A549 treated with ZK216348 at 1 μM for 4 hours (cell line): ENCODE measurements around the gene PCDHB6. TPM values are rescaled to one million over a fixed set of nuclear protein-coding genes. Genes with fewer than 3 reads are reported as not detected.

Experiments
- total RNA-seq: library from RNA; stranded (reverse); fragments of 200-300 nt; extraction: Qiagen RNA extraction; gene quantifications from 5 replicates; pipeline ENCODE4 v1.2.3, GENCODE V29; 2022; ENCODE audit warnings: low read depth

PCDHB6 gene
- 0.62 to 1.1 TPM (median 0.85 TPM) in 5 replicates for total RNA-seq

DNA sequence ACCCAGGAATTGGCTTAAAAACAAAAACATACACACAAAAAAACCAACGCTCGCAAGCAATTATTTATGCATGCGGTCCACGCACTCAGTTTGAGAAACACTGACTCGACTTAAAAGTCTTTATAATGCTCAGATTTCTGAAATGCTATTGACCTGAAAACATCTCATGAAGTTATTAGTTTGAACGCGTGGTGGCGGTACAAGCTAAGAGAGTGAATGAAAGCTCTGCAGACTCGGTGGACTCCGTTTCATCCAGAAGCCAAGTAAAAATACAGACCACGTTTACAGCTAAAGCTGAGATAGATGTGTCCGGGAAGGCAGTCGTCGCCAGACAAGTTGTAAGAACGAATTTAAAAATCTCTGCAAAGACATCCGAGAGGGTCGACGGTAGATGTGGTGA is at the start of gene PCDHB6:
Gene PCDHB6, plus strand, starts transcription at position 246 of the 400 bp plus-strand sequence. CDS start 201 bp downstream, outside the sequence.

DNA sequence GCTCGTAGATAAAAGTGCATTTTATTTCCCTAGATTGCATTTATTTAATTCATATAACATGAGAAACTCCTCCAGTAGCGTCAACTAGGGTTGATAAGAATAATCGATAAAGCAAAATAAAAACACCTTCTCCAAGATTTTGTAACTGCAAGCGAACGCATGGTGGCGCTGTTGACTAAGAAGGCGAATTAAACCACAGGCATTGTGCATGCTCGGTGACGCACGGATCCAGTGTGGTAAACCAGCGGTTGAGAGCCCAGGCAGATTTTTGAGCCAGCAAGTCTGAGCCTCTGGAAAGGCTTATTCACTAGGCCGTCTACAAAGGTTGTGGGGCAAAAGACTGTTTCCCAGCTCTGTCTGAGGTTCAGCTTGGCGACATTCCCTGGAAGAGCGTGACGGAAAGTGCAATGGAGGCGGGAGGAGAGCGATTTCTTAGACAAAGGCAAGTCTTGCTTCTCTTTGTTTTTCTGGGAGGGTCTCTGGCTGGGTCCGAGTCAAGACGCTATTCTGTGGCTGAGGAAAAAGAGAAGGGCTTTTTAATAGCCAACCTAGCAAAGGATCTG is 49.5 kb upstream of the PCDHB6 start, which contains the start of gene PCDHB3:
Gene PCDHB3, plus strand, starts transcription at position 231 of the 563 bp plus-strand sequence. Its CDS starts 177 bp downstream, at position 408.

DNA sequence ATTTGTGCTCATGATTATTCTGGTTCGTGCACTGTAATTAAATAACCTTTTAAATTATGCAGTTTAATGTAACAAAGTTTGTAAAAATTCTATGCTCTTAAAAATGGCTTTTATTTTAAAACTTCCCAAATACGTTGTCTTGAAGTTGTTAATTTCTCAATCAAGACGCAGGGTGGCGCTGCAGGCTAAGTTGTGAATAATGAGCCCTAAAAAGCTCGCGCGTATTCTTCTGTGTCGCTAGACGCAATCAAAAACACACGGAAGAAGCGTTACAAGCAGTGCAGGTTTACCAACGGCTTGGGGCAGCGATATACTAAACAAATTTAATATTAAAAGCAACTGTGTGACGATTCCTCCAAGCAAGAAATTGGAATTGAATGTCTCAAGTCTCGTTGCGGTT is 28.3 kb upstream of the PCDHB6 start, which contains the start of gene PCDHB4:
Gene PCDHB4, plus strand, starts transcription at position 256 of the 400 bp plus-strand sequence. CDS start 181 bp downstream, outside the sequence.

DNA sequence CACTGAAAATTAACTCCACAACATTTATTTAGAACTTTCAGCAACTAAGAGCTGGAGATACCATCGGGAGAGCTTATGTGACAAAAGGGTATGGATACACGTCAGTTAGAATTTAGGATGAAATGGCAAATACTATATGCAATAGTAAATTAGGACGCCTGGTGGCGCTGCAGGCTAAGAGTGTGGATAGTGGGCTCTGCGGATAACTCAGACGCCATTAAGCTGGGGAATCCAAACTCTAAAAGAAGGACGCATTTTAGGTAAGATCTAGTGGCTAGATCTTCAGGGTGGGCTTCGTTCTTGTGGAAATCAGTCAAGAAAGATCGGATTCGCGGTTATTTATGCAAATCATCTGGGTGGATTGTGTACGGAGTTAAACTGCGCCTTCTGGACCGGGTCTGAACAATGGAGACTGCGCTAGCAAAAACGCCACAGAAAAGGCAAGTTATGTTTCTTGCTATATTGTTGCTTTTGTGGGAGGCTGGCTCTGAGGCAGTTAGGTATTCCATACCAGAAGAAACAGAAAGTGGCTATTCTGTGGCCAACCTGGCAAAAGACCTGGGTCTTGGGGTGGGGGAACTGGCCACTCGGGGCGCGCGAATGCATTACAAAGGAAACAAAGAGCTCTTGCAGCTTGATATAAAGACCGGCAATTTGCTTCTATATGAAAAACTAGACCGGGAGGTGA is 14.7 kb upstream of the PCDHB6 start, which contains the start of gene PCDHB5:
Gene PCDHB5, plus strand, starts transcription at position 177 of the 688 bp plus-strand sequence. Its CDS starts 229 bp downstream, at position 406.

DNA sequence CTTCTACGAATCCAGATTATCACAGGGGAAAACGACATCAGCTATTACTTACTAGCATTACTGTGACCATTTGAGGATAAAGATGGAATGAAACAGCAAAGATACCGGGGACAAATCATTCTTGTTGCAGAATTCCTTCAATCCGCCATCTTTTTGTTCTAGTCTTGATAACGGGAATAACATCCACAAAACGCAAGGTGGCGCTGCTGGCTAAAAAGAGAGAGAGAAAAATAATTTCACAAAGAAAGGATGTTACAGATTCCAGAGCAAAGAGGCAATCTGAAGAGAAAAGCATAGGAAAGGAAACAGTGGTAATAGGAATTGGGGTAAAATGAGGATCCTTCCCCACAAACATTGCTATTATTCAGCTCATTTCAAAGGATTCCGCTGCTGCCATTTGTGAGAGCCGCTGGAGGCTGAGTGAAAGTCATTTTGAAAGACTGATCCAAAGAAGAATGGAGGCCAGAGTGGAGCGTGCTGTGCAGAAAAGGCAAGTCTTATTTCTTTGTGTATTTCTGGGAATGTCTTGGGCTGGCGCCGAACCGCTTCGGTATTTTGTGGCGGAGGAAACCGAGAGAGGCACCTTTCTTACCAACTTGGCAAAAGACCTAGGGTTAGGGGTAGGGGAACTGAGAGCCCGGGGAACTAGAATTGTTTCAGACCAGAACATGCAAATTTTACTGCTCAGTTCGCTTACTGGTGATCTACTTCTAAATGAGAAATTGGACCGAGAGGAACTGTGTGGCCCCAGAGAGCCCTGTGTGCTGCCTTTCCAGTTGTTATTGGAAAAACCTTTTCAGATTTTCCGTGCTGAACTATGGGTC is 22.7 kb downstream of the PCDHB6 start, which contains the start of gene PCDHB7:
Gene PCDHB7, plus strand, starts transcription at position 264 of the 824 bp plus-strand sequence. Its CDS starts 192 bp downstream, at position 456.

DNA sequence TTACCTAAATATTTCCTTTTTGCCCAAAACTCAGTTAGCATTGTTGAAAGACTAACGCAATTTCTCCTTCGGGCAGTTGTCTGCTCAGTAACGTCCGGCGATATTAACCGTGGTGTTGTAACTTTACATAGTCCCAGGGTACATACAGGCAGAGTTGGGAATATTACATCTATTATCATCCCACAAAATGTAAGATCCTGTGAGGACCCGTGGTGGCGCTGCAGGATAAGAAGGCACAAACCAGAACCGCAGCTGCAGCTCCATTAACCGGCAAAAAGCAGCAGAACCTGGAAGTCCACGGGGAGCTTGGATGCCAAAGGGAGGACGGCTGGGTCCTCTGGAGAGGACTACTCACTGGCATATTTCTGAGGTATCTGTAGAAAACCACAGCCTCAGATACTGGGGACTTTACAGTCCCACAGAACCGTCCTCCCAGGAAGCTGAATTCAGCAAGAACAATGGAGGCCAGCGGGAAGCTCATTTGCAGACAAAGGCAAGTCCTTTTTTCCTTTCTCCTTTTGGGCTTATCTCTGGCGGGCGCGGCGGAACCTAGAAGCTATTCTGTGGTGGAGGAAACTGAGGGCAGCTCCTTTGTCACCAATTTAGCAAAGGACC is 27.8 kb downstream of the PCDHB6 start, which contains the start of gene PCDHB8:
Gene PCDHB8, plus strand, starts transcription at position 214 of the 615 bp plus-strand sequence. Its CDS starts 245 bp downstream, at position 459.

DNA sequence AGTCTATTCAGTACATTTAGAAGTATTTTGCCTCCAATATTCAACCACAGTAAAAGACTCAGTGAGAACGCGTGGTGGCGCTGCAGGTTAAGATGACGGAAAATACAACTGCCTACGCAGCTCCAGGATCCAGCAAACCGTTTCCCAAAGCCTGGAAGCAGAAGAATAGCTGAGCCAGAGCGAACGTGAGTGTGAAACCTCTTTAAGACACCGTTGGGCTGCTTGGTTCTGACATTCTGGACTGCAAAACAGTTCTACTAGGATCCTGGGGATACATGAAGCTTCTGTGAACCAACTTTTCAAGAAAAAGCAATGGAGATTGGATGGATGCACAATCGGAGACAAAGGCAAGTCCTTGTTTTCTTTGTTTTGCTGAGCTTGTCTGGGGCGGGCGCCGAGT is 32.4 kb downstream of the PCDHB6 start, which contains the start of gene PCDHB16:
Gene PCDHB16, plus strand, starts transcription at position 140 of the 400 bp plus-strand sequence. Its CDS starts 173 bp downstream, at position 313.

DNA sequence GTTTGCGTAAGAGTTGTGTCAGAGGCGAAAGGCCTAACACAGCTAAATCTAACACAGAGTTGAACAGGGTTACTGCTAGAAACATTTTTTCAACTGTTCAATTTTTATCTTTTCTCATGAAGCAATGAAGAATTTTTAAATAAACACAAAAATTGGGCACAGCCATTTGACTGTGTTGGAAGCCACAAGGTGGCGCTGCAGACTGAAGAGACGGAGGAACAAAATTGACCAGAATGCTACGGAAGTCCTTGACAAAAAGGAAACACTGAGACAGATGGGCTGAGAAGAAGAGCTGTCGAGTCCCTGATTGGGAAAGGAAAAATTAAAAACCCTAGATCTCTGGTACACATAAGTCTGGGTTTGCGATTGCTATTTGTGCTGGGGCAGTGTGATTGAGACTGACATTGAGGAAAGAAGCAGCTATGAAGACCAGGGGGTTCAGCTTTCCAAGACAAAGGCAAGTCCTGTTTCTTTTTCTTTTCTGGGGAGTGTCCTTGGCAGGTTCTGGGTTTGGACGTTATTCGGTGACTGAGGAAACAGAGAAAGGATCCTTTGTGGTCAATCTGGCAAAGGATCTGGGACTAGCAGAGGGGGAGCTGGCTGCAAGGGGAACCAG is 37.1 kb downstream of the PCDHB6 start, which contains the start of gene PCDHB9:
Gene PCDHB9, plus strand, starts transcription at position 265 of the 616 bp plus-strand sequence. Its CDS starts 158 bp downstream, at position 423.

DNA sequence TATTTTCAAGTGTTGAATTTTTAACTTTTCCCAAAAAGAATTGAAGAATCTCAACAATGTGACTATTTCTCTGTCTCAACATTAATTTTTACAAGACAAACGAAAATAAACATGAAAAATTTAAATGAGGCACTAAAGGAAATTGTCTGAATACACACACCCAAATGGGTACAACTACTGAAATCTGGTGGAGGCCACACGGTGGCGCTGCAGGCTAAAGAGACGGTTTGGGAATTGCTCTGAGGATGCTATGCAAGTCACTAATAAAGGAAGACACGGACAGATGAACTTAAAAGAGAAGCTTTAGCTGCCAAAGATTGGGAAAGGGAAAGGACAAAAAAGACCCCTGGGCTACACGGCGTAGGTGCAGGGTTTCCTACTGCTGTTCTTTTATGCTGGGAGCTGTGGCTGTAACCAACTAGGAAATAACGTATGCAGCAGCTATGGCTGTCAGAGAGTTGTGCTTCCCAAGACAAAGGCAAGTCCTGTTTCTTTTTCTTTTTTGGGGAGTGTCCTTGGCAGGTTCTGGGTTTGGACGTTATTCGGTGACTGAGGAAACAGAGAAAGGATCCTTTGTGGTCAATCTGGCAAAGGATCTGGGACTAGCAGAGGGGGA is 42.4 kb downstream of the PCDHB6 start, which contains the start of gene PCDHB10:
Gene PCDHB10, plus strand, starts transcription at position 244 of the 616 bp plus-strand sequence. Its CDS starts 200 bp downstream, at position 444.

DNA sequence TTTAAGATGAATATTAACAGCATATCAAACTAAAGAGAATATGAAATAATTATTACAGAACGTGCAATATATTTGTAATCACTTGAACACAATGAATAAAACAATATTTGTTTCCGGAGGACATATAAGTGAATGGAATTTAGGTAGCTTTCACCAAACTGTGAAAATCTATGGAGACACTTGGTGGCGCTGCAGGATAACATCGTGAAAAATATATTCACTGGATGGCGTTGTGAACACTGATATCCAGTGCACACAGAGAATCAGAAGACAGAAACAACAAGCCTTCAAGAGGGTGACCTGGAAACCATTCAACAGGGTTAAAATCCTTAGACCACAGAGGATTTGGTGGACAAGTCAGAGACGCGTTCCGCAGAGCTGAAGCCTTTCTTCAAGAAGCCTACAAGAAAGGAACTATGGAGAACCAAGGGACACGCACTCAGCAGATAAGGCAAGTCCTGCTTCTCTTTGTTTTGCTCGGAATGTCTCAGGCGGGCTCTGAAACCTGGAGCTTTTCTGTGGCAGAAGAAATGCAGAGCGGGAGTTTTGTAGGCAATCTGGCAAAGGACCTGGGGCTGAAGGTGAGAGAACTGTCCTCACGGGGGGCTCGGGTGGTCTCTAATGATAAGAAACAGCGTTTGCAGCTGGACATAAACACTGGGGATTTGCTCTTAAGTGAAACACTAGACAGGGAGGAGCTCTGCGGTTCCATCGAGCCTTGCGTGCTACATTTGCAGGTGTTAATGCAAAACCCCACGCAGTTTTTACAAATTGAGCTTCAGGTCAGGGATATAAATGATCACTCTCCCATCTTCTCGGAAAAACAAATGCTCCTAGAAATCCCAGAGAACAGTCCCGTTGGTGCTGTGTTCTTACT is 49.7 kb downstream of the PCDHB6 start, which contains the start of gene PCDHB11:
Gene PCDHB11, plus strand, starts transcription at position 269 of the 877 bp plus-strand sequence. Its CDS starts 148 bp downstream, at position 417.

Other genes with a start within 250 kb of the PCDHB6 start
- gene PCDHAC1, start 223.8 kb upstream of the PCDHB6 start, total RNA-seq, result 1.8 to 2.7 TPM (median 2.0 TPM) in 5 replicates
- gene PCDHAC2, start 183.6 kb upstream of the PCDHB6 start, total RNA-seq, result 3.3 to 7.4 TPM (median 4.4 TPM) in 5 replicates
- not detected in 5 replicates for gene PCDHB1, start 98.7 kb upstream of the PCDHB6 start, total RNA-seq
- gene PCDHB2, start 55.4 kb upstream of the PCDHB6 start, total RNA-seq, result 2.7 to 4.5 TPM (median 3.1 TPM) in 5 replicates
- 0.09 TPM in 1 of 5 replicates, not detected in the others for gene PCDHB3, start 49.6 kb upstream of the PCDHB6 start, total RNA-seq
- 0.06 to 0.12 TPM (median 0.09 TPM) in 4 of 5 replicates, not detected in the other for gene PCDHB4, start 28.2 kb upstream of the PCDHB6 start, total RNA-seq
- 1.2 to 2.1 TPM (median 1.4 TPM) in 5 replicates for gene PCDHB5, start 14.9 kb upstream of the PCDHB6 start, total RNA-seq
- gene PCDHB7, start 22.6 kb downstream of the PCDHB6 start, total RNA-seq, result 0.06 TPM in 1 of 5 replicates, not detected in the others
- gene PCDHB8, start 27.7 kb downstream of the PCDHB6 start, total RNA-seq, result 0.20 to 0.40 TPM (median 0.37 TPM) in 4 of 5 replicates, not detected in the other
- gene PCDHB16, start 32.3 kb downstream of the PCDHB6 start, total RNA-seq, result 0.05 to 0.11 TPM (median 0.05 TPM) in 3 of 5 replicates, not detected in the others
- gene PCDHB9, start 37.1 kb downstream of the PCDHB6 start, total RNA-seq, result not detected in 5 replicates
- gene PCDHB10, start 42.3 kb downstream of the PCDHB6 start, total RNA-seq, result not detected in 5 replicates
- 0.05 to 0.20 TPM (median 0.08 TPM) in 4 of 5 replicates, not detected in the other for gene PCDHB11, start 49.6 kb downstream of the PCDHB6 start, total RNA-seq
- gene PCDHB12, start 58.7 kb downstream of the PCDHB6 start, total RNA-seq, result not detected in 5 replicates
- gene PCDHB13, start 63.9 kb downstream of the PCDHB6 start, total RNA-seq, result 0.06 to 0.20 TPM (median 0.08 TPM) in 4 of 5 replicates, not detected in the other
- gene PCDHB14, start 73.3 kb downstream of the PCDHB6 start, total RNA-seq, result 0.11 to 0.13 TPM in 2 of 5 replicates, not detected in the others
- 0.09 to 0.14 TPM in 2 of 5 replicates, not detected in the others for gene PCDHB15, start 95.3 kb downstream of the PCDHB6 start, total RNA-seq
- gene SLC25A2, start 154.0 kb downstream of the PCDHB6 start, total RNA-seq, result not detected in 5 replicates
- 59.2 to 89.1 TPM (median 72.2 TPM) in 5 replicates for gene TAF7, start 170.7 kb downstream of the PCDHB6 start, total RNA-seq
- gene PCDHGA1, start 180.5 kb downstream of the PCDHB6 start, total RNA-seq, result 0.22 to 0.40 TPM (median 0.30 TPM) in 5 replicates
- 0.37 to 0.79 TPM (median 0.54 TPM) in 5 replicates for gene PCDHGA2, start 188.7 kb downstream of the PCDHB6 start, total RNA-seq
- gene PCDHGA3, start 193.8 kb downstream of the PCDHB6 start, total RNA-seq, result not detected in 5 replicates
- 1.1 to 1.9 TPM (median 1.8 TPM) in 5 replicates for gene PCDHGB1, start 200.0 kb downstream of the PCDHB6 start, total RNA-seq
- gene PCDHGA4, start 205.0 kb downstream of the PCDHB6 start, total RNA-seq, result 0.11 to 0.23 TPM (median 0.17 TPM) in 5 replicates
- 0.11 to 0.17 TPM (median 0.15 TPM) in 3 of 5 replicates, not detected in the others for gene PCDHGB2, start 209.9 kb downstream of the PCDHB6 start, total RNA-seq
- 0.09 to 0.21 TPM (median 0.18 TPM) in 5 replicates for gene PCDHGA5, start 214.1 kb downstream of the PCDHB6 start, total RNA-seq
- 0.12 to 0.29 TPM (median 0.27 TPM) in 5 replicates for gene PCDHGB3, start 220.2 kb downstream of the PCDHB6 start, total RNA-seq
- 0.05 to 0.29 TPM (median 0.20 TPM) in 5 replicates for gene PCDHGA6, start 223.8 kb downstream of the PCDHB6 start, total RNA-seq
- 0.77 to 1.0 TPM (median 0.98 TPM) in 5 replicates for gene PCDHGA7, start 232.7 kb downstream of the PCDHB6 start, total RNA-seq
- gene PCDHGB4, start 237.6 kb downstream of the PCDHB6 start, total RNA-seq, result 0.74 to 1.1 TPM (median 0.90 TPM) in 5 replicates
- 0.02 to 0.06 TPM (median 0.04 TPM) in 3 of 5 replicates, not detected in the others for gene PCDHGA8, start 242.6 kb downstream of the PCDHB6 start, total RNA-seq
- 1.9 to 2.5 TPM (median 2.1 TPM) in 5 replicates for gene PCDHGB5, start 247.9 kb downstream of the PCDHB6 start, total RNA-seq